HCT116 (cell line): ENCODE results near the gene NTNG1. TPM values are rescaled to one million over a fixed set of nuclear protein-coding genes. Genes with fewer than 3 reads are reported as not detected.

ENCODE experiments used
- ATAC-seq: fragments of 200-7000 bp; cut with Tn5 transposase; 2 replicates; pipeline ENCODE4 v1.9.1; 2020; ENCODE audit warnings: mild to moderate bottlenecking, moderate library complexity
- BruUV-seq: library from RNA; stranded (reverse); fragments of 400-500 nt; replicated peaks from 2 replicates; lab custom pipeline; 2021; lab: Mats Ljungman, UMichigan
- CTCF ChIA-PET: fragments of 300-600 bp; sonication (Branson Sonifier 250); formaldehyde crosslinking; loops from one replicate; lab custom pipeline; 2021; ENCODE audit warnings: antibody characterized with exemption; lab: Charles Lee
- POLR2A ChIA-PET: fragments of 300-600, 350-600 bp; sonication (Branson Sonifier 250); formaldehyde crosslinking; loops from one replicate; lab custom pipeline; 2021; ENCODE audit warnings: antibody characterized with exemption; lab: Charles Lee
- RAD21 ChIA-PET, 2 experiments: fragments of 300-600 bp; sonication (Branson Sonifier 250); formaldehyde crosslinking; loops; one replicate each; lab custom pipeline; 2023; ENCODE audit warnings: low total read pairs in 2 of 2; ENCODE audit not compliant: uncharacterized antibody in 2 of 2, unreplicated experiment in 2 of 2, low non-redundant PET in 1 of 2; lab: Charles Lee
- DNase-seq: peaks from one replicate; pipeline ENCODE4 v3.0.0-alpha.2; 2010; ENCODE audit warnings: low read depth, low spot score
- H2AFZ ChIP-seq: fragments of 200-600 bp; shearing (Covaris generic), sonication (generic); 2 replicates; pipeline ENCODE4 v1.6.1; 2017; ENCODE audit warnings: low read depth, mixed run types, mixed read lengths, antibody characterized with exemption, low read length; ENCODE audit not compliant: poor library complexity, severe bottlenecking
- H3K27ac ChIP-seq: 2 replicates; pipeline ENCODE4 v1.5.1; 2012; ENCODE audit warnings: low read depth, low read length
- H3K27me3 ChIP-seq: fragments of 200-600 bp; sonication (generic); 2 replicates; pipeline ENCODE4 v1.6.1; 2016; ENCODE audit warnings: mixed run types, low read length, mixed read lengths; ENCODE audit not compliant: insufficient read depth
- H3K36me3 ChIP-seq, 2 experiments: fragments of 200-500 bp in 1 of 2; fragments of 200-600 bp in 1 of 2; sonication (Bioruptor generic) in 1 of 2; sonication (generic) in 1 of 2; 2 replicates each; pipeline versions ENCODE4 v1.5.1 to v1.6.1; 2014 to 2016; ENCODE audit warnings: low read length in 2 of 2, inconsistent platforms in 1 of 2, mixed read lengths in 1 of 2, mixed run types in 1 of 2; ENCODE audit not compliant: insufficient read depth in 2 of 2, control insufficient read depth in 1 of 2
- H3K4me1 ChIP-seq, 2 experiments: fragments of 200-600 bp in 1 of 2; sonication (generic) in 1 of 2; 2 replicates each; pipeline versions ENCODE4 v1.5.1 to v1.6.1; 2012 to 2017; ENCODE audit warnings: low read length in 2 of 2, inconsistent platforms in 1 of 2, mild to moderate bottlenecking in 1 of 2, mixed read lengths in 1 of 2, mixed run types in 1 of 2, moderate library complexity in 1 of 2; ENCODE audit not compliant: insufficient read depth in 2 of 2, control insufficient read depth in 1 of 2
- H3K4me2 ChIP-seq: fragments of 200-600 bp; sonication (generic); 2 replicates; pipeline ENCODE4 v1.6.1; 2017; ENCODE audit warnings: mixed run types, low read length, mixed read lengths
- H3K4me3 ChIP-seq, 2 experiments: fragments of 200-600 bp in 1 of 2; sonication (generic) in 1 of 2; replicated peaks in 1 of 2; 2 replicates each; pipeline ENCODE4 v1.5.1; 2011 to 2016; ENCODE audit warnings: low read length in 2 of 2, control low read depth in 1 of 2, low read depth in 1 of 2, mild to moderate bottlenecking in 1 of 2, mixed read lengths in 1 of 2, mixed run types in 1 of 2
- H3K79me2 ChIP-seq: fragments of 200-600 bp; sonication (generic); 2 replicates; pipeline ENCODE4 v1.6.1; 2017; ENCODE audit warnings: mild to moderate bottlenecking, mixed run types, low read length, moderate library complexity, mixed read lengths; ENCODE audit not compliant: insufficient read depth
- H3K9ac ChIP-seq: fragments of 200-600 bp; sonication (generic); 2 replicates; pipeline ENCODE4 v1.6.1; 2016; ENCODE audit warnings: low read length, mixed read lengths
- H3K9me2 ChIP-seq: fragments of 200-600 bp; sonication (generic), shearing (Covaris generic); 2 replicates; pipeline ENCODE4 v1.6.1; 2017; ENCODE audit warnings: mixed run types, mild to moderate bottlenecking, moderate library complexity; ENCODE audit not compliant: insufficient read depth
- H3K9me3 ChIP-seq, 2 experiments: fragments of 200-500 bp in 1 of 2; fragments of 200-600 bp in 1 of 2; sonication (Bioruptor generic) in 1 of 2; sonication (generic) in 1 of 2; 2 replicates each; pipeline ENCODE4 v1.6.1; 2014 to 2017; ENCODE audit warnings: low read length in 2 of 2, mixed read lengths in 2 of 2, inconsistent platforms in 1 of 2, low read depth in 1 of 2, mild to moderate bottlenecking in 1 of 2, mixed run types in 1 of 2, moderate library complexity in 1 of 2; ENCODE audit not compliant: control insufficient read depth in 1 of 2, insufficient read depth in 1 of 2
- H4K20me1 ChIP-seq: fragments of 200-600 bp; sonication (generic), shearing (Covaris generic); 2 replicates; pipeline ENCODE4 v1.6.1; 2017; ENCODE audit warnings: mixed run types, mild to moderate bottlenecking, moderate library complexity; ENCODE audit not compliant: insufficient read depth
- CEBPB ChIP-seq: IDR thresholded peaks from 2 replicates; pipeline ENCODE4 v1.6.1; 2012; ENCODE audit warnings: low read depth
- ELF1 ChIP-seq: IDR thresholded peaks from 2 replicates; pipeline ENCODE4 v1.6.1; 2012; ENCODE audit warnings: low read depth, borderline replicate concordance
- EZH2phosphoT487 ChIP-seq: fragments of 200-600 bp; IDR thresholded peaks from 2 replicates; pipeline ENCODE4 v1.6.1; 2018; ENCODE audit warnings: antibody characterized with exemption, borderline replicate concordance
- JUND ChIP-seq: IDR thresholded peaks from 2 replicates; pipeline ENCODE4 v1.6.1; 2012
- POLR2A ChIP-seq: IDR thresholded peaks from 2 replicates; pipeline ENCODE4 v1.7.0; 2011; ENCODE audit warnings: borderline replicate concordance; ENCODE audit not compliant: insufficient read depth, insufficient read length; ENCODE audit errors: extremely low read depth
- RAD21 ChIP-seq: IDR thresholded peaks from 2 replicates; pipeline ENCODE4 v1.6.1; 2012; ENCODE audit warnings: low read depth, mild to moderate bottlenecking
- ZFX ChIP-seq: fragments of 450-650 bp; IDR thresholded peaks from 2 replicates; pipeline ENCODE4 v1.6.1; 2017
- ZNF274 ChIP-seq: fragments of 200-500 bp; sonication (Bioruptor generic); IDR thresholded peaks from 2 replicates; pipeline ENCODE4 v1.6.1; 2014; ENCODE audit warnings: mild to moderate bottlenecking, low read depth, low read length, inconsistent platforms
- intact Hi-C: fragments of 100-400 bp; cut with micrococcal nuclease; formaldehyde crosslinking; loops from 2 replicates; pipeline ENCODE4 v1.10.0; 2022
- total RNA-seq: library from RNA; stranded (reverse); gene quantifications from one replicate; pipeline ENCODE4 v1.2.1, GENCODE V29; 2021; ENCODE audit not compliant: unreplicated experiment
- TF ChIP-seq, protein P1 (sequence below), 3 experiments: fragments of 200-600 bp in 1 of 3; sonication (generic) in 1 of 3; IDR thresholded peaks in 2 of 3; conservative IDR thresholded peaks in 1 of 3; 2 replicates each; pipeline ENCODE4 v1.5.1; 2012 to 2017; ENCODE audit warnings: low read depth in 2 of 3, low read length in 2 of 3, antibody characterized with exemption in 1 of 3, borderline replicate concordance in 1 of 3, control low read depth in 1 of 3, mild to moderate bottlenecking in 1 of 3, mixed read lengths in 1 of 3, mixed run types in 1 of 3, moderate library complexity in 1 of 3; ENCODE audit not compliant: insufficient read depth in 1 of 3
- TF ChIP-seq, protein P2 (sequence below): IDR thresholded peaks from 2 replicates; pipeline ENCODE4 v1.6.1; 2012; ENCODE audit warnings: low read depth

Gene NTNG1
- total RNA-seq, 1 experiment from 2014 or later: not detected

DNA sequence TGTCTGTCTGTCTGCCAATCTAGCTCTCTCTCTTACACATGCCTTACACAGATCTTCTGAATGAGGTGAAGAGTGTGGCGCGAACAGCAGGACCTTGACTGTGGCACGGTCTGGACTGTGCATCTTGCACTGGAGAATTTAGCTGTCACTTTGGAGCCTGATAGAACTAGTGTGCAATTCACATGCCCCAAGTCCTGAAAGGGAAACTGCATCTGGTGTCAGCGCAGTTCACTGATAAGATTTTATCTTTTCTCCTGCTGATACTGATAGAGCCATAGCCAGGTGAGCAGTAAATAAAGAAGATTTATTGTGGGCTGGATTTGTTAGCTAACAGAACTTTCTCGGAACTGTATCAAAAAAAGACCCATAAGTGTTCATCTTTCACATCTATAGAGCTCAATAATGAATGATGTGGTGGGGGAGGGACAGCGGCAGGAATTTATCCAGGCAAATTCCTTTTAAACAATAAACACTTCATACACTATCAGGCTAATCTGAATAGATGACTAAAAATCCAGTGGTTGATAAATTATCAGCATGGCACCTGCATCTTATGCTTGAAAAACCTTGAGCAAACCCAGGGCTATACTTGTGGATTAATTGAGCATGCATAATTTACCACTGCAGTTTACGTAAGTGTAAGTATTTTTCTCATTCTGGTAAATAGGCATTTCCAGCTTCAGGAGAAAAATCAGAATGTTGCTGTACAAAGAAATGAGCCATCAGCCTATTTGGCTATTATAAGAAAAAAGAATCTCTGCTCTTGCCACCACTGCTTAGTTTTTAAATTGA is 104.1 kb downstream of the NTNG1 start:
- Histone ChIP-seq H3K9ac (no peak overlapping the region), H3K4me3 (no peak overlapping the region), H3K27ac (no peak overlapping the region), H3K9me3 (peaks cover 0 to 5% of the 10 kb centered on the region in 2 experiments; a peak in 2 of 4 replicates), H3K4me1 (no peaks in the 10 kb centered on the region), H3K36me3 (no peaks in the 10 kb centered on the region), H3K79me2 (no peaks in the 10 kb centered on the region), H3K4me2 (no peak overlapping the region), H2AFZ (no peak overlapping the region), H3K27me3 (no peaks in the 10 kb centered on the region), H3K9me2 (no peaks in the 10 kb centered on the region), H4K20me1 (no peaks in the 10 kb centered on the region)
- no peak for DNase-seq
- BruUV-seq: no TSS peak
- ChIA-PET RAD21 (no interaction called here), CTCF (no interaction called here), POLR2A (no interaction called here)
- TF ChIP-seq RAD21 (no peak), JUND (no peak), ZFX (no peak)
- TF ChIP-seq, protein P1, sequence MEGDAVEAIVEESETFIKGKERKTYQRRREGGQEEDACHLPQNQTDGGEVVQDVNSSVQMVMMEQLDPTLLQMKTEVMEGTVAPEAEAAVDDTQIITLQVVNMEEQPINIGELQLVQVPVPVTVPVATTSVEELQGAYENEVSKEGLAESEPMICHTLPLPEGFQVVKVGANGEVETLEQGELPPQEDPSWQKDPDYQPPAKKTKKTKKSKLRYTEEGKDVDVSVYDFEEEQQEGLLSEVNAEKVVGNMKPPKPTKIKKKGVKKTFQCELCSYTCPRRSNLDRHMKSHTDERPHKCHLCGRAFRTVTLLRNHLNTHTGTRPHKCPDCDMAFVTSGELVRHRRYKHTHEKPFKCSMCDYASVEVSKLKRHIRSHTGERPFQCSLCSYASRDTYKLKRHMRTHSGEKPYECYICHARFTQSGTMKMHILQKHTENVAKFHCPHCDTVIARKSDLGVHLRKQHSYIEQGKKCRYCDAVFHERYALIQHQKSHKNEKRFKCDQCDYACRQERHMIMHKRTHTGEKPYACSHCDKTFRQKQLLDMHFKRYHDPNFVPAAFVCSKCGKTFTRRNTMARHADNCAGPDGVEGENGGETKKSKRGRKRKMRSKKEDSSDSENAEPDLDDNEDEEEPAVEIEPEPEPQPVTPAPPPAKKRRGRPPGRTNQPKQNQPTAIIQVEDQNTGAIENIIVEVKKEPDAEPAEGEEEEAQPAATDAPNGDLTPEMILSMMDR (IDR thresholded peaks at IDR 0.05 in 2 of 3, conservative IDR thresholded peaks at IDR 0.05 in 1 of 3; ENCODE audit: borderline replicate concordance in 1 of 3, insufficient read depth in 1 of 3, low read depth in 2 of 3, low read length in 2 of 3): no peak
- intact Hi-C loops: no loop called here
- no peak for ATAC-seq

DNA sequence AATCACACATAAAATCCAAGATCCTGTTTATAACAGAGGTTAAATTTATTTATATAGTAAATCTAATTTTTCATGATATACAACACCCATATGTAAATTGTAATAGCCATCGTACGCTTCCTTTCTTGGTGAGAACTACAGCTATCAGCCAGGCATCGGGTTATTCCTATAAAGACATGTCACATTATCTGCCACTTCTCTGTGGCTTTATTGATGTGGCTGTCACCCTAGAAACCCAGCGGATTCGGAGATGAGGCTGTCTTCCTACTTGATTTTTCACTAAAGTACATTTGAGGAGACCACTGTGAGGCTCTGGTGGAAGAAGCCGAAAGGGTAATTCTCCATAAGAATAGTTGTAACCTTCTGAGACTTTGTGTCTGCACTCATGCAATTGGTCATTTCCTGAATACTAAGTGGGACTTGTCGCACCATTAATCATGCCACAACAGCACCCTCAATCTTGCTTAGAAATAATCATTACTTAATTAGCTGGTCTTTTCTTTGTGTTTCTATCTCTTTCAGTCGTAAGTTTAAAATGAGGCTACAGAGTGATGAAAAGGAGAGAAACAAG is 106.0 kb downstream of the NTNG1 start:
- no peaks in the 10 kb centered on the region for H3K4me1 ChIP-seq
- H3K9me2 ChIP-seq: no peaks in the 10 kb centered on the region
- intact Hi-C loops: no loop called here
- ChIA-PET CTCF (no interaction called here), RAD21 (no interaction called here), POLR2A (no interaction called here)
- H3K27me3 ChIP-seq: no peaks in the 10 kb centered on the region
- H3K27ac ChIP-seq: no peak overlapping the region
- no peaks in the 10 kb centered on the region for H4K20me1 ChIP-seq
- H3K9me3 ChIP-seq: peaks cover 0 to 2% of the 10 kb centered on the region in 2 experiments; a peak in 2 of 4 replicates
- H3K36me3 ChIP-seq: no peaks in the 10 kb centered on the region
- H3K4me3 ChIP-seq: no peak overlapping the region
- H3K79me2 ChIP-seq: no peaks in the 10 kb centered on the region
- DNase-seq (no peak), ATAC-seq (no peak)
- H2AFZ ChIP-seq: no peak overlapping the region
- H3K4me2 ChIP-seq: no peak overlapping the region
- BruUV-seq: no TSS peak
- H3K9ac ChIP-seq: no peak overlapping the region
- TF ChIP-seq, protein P2, sequence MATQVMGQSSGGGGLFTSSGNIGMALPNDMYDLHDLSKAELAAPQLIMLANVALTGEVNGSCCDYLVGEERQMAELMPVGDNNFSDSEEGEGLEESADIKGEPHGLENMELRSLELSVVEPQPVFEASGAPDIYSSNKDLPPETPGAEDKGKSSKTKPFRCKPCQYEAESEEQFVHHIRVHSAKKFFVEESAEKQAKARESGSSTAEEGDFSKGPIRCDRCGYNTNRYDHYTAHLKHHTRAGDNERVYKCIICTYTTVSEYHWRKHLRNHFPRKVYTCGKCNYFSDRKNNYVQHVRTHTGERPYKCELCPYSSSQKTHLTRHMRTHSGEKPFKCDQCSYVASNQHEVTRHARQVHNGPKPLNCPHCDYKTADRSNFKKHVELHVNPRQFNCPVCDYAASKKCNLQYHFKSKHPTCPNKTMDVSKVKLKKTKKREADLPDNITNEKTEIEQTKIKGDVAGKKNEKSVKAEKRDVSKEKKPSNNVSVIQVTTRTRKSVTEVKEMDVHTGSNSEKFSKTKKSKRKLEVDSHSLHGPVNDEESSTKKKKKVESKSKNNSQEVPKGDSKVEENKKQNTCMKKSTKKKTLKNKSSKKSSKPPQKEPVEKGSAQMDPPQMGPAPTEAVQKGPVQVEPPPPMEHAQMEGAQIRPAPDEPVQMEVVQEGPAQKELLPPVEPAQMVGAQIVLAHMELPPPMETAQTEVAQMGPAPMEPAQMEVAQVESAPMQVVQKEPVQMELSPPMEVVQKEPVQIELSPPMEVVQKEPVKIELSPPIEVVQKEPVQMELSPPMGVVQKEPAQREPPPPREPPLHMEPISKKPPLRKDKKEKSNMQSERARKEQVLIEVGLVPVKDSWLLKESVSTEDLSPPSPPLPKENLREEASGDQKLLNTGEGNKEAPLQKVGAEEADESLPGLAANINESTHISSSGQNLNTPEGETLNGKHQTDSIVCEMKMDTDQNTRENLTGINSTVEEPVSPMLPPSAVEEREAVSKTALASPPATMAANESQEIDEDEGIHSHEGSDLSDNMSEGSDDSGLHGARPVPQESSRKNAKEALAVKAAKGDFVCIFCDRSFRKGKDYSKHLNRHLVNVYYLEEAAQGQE: no peak
- TF ChIP-seq, protein P1 (IDR thresholded peaks at IDR 0.05 in 2 of 3, conservative IDR thresholded peaks at IDR 0.05 in 1 of 3; ENCODE audit: borderline replicate concordance in 1 of 3, insufficient read depth in 1 of 3, low read depth in 2 of 3, low read length in 2 of 3): no peak
- no peak for TF ChIP-seq EZH2phosphoT487
- no peak for TF ChIP-seq ZFX
- TF ChIP-seq POLR2A: no peak
- TF ChIP-seq ELF1: no peak
- no peak for TF ChIP-seq CEBPB
- TF ChIP-seq ZNF274: no peak
